Activated naive CD4-positive, alpha-beta T cell treated with Interleukin-2 at 50 U/mL for 16 hours (primary cell): ENCODE results near the gene FADS1.
A peak's percentile ranks its signal among the peaks of the same experiment; 100 is the strongest.

Experiments used
- DNase-seq: peaks from one replicate; pipeline ENCODE4 v3.0.0-alpha.2; 2020

Gene FADS1

DNA sequence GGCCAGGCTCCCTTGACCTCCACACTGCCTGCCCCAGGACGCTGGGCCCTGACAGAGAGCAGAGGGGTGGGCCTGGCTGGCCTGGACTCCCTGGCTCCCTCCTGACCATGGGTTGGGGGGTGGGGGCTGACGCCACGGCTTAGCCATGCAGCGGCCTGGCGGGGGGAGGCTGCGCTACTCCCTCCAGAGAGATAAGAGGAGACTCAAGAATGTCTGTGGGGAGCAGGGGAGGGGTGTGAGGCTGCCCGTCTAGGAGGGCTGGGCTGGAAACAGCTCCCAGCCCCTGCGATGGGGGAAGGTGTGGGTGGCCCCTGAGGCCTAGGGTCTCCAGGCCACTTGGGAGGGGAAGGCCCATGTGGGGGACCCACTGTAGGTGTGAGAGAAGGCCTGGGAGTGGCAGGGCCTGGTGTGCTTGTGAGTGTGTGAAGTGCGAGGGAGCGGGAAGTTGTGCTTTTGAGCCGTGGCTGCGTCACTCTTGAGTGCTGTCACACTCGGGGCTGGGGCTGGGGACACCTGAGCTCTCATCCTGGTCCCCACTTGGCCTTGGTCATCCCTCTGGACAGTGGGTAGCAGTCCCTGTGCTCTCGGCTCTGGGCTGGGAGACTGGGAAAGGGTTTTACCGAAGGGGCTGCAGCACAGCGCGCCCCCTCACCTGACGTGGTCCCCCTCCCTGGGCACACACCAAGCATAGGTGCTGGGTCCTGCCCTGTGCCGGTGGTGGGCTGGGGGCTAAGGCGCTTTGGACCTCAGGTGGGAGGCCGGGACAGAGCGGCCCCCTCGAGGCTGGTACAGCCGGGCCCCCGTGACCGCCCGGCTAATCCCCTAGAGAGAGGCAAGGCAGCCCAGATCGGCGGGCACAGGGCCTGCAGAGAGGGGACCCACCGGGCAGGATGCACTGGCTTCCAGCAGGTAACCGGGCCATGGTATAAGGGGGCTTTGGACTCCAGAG, 62.0 kb downstream of the FADS1 start:
- DNase-seq: no peak

DNA sequence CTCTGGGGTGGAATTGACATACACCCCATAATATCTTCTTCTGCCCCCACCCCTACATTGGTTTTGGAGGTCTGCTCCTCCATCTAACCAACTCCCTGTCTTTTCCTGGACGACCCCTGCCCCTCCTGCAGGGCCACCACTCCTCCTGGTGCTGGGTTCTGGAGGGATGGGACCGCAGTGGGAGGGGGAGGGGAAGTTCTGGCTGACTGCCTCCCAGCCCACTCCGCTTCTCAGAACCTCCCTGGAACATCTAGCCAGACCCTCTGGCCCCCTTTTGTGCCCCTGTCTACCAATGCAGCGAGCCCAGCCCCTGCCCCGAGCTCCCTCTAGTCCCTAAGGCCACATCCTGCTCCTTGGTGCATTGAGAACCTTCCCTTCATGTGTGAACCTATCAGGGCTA, 63.1 kb downstream of the FADS1 start:
- no peak for DNase-seq

DNA sequence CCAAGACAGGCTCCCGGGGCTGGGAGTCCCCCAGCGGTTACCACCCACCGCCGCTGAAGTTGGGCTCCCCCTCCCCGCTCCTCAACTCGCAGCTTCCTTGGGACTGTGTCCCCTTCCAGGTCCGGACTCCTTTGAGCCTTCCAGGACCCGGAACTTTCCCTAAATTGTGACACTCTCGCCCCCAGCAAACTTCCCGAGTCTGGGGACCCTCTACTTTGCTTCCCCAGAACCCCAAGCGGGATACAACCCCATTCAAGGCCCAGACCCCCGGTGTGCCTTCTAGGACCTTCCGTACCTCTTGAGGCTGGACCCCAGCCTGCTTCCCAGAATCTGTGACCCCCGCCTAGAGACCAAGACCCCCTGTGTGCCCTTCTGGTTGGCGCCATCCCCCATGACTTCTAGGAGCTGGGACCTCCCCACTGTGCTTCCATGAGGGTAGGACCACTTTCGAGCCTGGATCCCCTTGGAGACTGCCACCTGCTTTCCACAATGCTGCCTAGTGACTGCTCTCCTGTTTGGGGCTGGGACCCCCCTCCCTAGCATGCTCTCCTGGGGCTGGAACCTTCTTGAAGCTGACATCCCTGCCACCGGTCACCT, 63.8 kb downstream of the FADS1 start:
- DNase-seq: no peak

DNA sequence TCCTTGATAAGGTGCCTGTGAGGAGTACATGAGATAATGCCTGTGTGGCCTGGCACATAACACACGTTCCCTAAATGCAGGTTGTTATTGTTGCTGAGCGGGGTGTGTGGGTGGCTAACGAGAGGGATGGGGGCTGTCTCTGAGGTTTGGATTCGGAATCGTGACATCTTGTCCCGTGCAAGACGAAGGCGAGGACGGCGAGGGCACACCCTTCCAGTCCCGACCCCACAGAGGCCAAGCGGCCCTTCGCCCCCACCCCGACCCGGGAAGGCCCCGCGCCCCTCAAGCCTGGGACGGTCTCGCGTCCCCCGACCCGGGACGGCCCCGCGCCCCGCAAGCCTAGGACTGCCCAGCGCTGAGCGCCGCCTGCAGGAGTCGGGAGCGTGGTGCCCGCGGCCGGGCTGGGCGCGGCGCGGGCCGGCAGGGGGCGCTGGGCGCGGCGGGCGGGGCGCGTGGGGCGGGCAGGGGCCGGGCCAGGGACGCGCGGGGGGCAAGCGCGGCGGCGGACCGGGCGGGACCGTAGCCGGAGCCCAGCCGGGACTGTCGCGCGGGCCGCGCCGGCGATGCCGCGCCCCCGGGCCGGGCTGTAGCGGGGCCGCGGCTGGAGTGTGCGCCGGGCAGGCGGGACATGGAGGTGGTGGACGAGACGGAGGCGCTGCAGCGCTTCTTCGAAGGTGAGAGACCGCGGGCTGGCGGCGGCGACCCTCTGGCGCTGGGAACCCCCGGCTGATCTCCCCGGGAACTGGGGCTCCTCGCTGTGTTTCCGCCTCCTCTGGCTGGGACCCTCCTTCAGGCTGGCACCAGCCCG, 64.5 kb downstream of the FADS1 start, which contains the start of gene MYRF:
Gene MYRF (plus strand): TSS at position 520 of the 808 bp plus-strand sequence. CDS start 109 bp downstream, at position 629.
- peak; percentile 67 for DNase-seq

DNA sequence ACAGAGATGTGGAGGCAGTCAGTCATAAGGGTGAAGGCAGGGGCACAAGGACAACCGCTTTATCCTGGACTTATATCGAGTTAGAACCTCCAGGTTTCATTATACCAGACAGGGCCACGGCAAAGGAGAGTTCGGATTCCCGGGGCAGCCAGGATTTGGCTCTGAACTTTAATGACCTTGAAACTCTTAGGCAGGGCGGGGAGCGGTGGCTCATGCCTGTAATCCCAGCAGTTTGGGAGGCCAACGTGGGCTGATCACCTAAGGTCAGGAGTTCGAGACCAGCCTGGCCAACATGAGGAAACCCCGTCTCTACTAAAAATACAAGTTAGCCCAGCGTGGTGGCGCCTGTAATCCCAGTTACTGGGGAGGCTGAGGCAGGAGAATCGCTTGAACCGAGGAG, 65.4 kb downstream of the FADS1 start:
- no peak for DNase-seq

DNA sequence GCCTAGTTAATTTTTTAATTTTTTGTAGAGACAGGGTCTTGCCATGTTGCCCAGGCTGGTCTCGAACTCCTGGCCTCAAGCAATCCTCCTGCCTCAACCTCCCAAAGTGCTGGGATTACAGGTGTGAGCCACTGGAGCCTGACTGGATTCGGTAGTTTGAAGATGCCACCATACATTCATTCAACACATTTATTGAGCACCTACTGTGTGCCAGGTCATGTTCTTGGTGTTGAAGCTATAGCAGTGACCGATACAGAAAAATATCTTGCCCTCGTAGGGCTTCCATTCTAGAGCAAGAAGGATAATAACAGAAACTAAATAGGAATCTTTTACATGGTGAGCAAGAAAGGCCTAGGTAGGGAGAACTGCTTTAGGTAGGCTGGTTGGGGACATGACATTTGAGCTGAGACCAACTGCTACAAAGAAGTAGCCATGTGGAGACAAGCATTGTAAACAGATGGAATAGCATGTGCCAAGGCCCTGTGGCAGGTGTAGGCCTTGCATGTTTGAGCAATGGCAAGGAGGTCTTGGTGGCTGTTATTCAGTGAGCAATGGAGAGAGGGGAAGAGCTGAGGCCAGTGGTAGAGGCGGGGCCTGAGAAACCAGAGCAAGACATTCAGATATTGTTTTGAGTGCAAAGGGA, 66.1 kb downstream of the FADS1 start:
- DNase-seq: no peak
